Colonic mucosa (tissue), 4 donors: ENCODE measurements around the gene EYA4. TPM values are rescaled to one million over a fixed set of nuclear protein-coding genes. Genes with fewer than 3 reads are reported as not detected.

Experiments
- DNase-seq: peaks from one replicate; pipeline ENCODE4 v3.0.0-alpha.2; 2020
- H3K27ac ChIP-seq: fragments of 200-600 bp; one replicate; pipeline ENCODE4 v1.8.0; 2021
- H3K27me3 ChIP-seq: fragments of 200-600 bp; one replicate; pipeline ENCODE4 v1.8.0; 2021
- H3K36me3 ChIP-seq: fragments of 200-600 bp; one replicate; pipeline ENCODE4 v1.8.0; 2021
- H3K4me1 ChIP-seq: fragments of 200-600 bp; one replicate; pipeline ENCODE4 v1.8.0; 2021; ENCODE audit warnings: mild to moderate bottlenecking
- H3K4me3 ChIP-seq: fragments of 200-600 bp; one replicate; pipeline ENCODE4 v1.8.0; 2021
- H3K9ac ChIP-seq, 2 donors: one replicate each; pipeline ENCODE4 v1.7.0; 2013; ENCODE audit warnings: control low read depth in 2 of 2, low read depth in 2 of 2, low read length in 2 of 2
- H3K9me3 ChIP-seq: fragments of 200-600 bp; one replicate; pipeline ENCODE4 v1.8.0; 2021
- intact Hi-C: fragments of 100-400 bp; cut with DNase I; formaldehyde crosslinking; loops from one replicate; pipeline ENCODE4 v1.14.1; 2022
- total RNA-seq, 2 donors: library from RNA; stranded (reverse); fragmentation: NEBNext Ultra II Directional in 1 of 2; extraction: Animal tissue kit (Norgen Biotek cat#: 25700) in 1 of 2; gene quantifications; one replicate each; pipeline ENCODE4 v1.2.1, GENCODE V29; 2021
- TF ChIP-seq, protein P1 (sequence below): fragments of 200-600 bp; IDR thresholded peaks from one replicate; pipeline ENCODE4 v1.8.0; 2022; ENCODE audit warnings: antibody characterized with exemption, mild to moderate bottlenecking
- donor health status: healthy.
- donor health status: DM: no; HTN: no; CAD: no.
- donor health status: DM: no; HTN: no; CAD: no.

EYA4 gene
- total RNA-seq, 2 donors from 2014 or later = 0.05 TPM; not detected in 1

DNA sequence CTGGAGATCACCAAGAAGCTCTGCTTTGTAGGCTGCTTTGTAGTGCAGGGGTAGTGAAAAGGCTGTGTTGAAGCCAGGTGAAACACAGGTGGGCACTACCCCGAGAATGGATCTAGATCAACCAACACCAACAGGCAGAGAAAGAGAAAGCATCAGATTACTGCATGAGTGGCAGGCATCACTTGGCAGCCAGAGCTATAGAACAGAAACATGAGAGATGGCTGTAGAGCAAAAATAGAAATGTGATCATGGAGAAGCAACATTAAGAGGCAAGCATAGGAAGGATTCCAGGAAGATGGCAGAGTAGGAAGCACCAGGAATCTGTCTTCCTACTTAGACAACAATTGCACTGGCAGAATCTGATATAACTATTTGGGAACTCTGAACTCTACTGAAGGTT lies 336.7 kb downstream of the EYA4 start:
- intact Hi-C loops = no loop called here

More for the DNA sequence above, 336.7 kb downstream of the EYA4 start:
- Histone ChIP-seq H3K27me3 (no peaks in the 10 kb centered on the region), H3K9me3 (no peaks in the 10 kb centered on the region), H3K27ac (no peak overlapping the region), H3K9ac (no peak overlapping the region), H3K4me3 (no peak overlapping the region), H3K4me1 (no peaks in the 10 kb centered on the region), H3K36me3 (no peaks in the 10 kb centered on the region)
- DNase-seq = no peak
- TF ChIP-seq, protein P1, sequence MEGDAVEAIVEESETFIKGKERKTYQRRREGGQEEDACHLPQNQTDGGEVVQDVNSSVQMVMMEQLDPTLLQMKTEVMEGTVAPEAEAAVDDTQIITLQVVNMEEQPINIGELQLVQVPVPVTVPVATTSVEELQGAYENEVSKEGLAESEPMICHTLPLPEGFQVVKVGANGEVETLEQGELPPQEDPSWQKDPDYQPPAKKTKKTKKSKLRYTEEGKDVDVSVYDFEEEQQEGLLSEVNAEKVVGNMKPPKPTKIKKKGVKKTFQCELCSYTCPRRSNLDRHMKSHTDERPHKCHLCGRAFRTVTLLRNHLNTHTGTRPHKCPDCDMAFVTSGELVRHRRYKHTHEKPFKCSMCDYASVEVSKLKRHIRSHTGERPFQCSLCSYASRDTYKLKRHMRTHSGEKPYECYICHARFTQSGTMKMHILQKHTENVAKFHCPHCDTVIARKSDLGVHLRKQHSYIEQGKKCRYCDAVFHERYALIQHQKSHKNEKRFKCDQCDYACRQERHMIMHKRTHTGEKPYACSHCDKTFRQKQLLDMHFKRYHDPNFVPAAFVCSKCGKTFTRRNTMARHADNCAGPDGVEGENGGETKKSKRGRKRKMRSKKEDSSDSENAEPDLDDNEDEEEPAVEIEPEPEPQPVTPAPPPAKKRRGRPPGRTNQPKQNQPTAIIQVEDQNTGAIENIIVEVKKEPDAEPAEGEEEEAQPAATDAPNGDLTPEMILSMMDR = no peak
